CD4-positive, alpha-beta T cell treated with Interferon gamma for 1 hour (primary cell): ENCODE measurements around the gene MRPL36.
"Not testable (repeated sequence)": the region's sequence is repeated elsewhere in the genome, so short reads cannot be mapped to it uniquely, and the experiment has no call there.

Experiments used
- DNase-seq: peaks from one replicate; pipeline ENCODE4 v3.0.0-alpha.2; 2020

MRPL36 gene

DNA sequence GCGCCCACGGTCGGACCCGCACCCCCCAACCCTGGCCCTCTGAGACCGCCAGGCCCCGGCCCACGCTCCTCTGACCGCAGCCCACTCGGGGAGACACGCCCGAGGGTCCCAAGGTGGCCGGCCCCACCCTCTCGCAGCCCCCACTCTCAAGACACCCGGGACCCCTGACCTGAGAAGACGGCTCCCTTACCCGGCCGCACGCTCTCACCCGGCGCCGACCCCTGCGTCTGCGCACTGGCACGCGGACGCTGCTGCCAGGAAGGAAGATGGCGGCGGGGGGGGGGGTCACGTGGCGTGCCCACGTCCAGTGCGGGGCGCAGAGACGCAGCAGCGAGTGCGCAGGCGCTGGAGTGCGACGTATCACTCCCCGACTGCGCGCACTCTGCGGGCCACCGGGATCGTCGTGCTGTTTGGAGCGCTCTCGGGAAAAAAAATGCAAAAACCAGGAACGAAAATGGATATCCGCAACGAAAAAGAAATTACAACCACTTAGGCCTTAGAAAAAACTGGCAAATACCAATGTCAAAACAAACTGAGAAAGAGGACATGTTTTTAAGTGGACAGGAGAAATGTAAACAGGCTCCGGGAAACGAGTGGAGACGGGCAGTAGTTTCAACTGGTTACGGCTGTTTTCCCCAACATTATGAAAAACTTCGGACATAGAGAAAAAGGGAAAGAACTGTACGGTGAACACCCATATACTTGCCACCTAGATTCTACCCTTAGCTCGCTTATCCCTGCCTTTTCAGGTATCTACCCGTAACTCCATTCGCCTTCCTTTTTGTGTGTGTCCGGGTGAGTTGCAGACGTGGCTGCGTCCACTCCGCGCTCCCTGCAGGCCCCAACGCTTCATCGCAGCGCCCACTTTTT, at the start of gene MRPL36:
Gene MRPL36, minus strand, starts transcription at position 236 of the 870 bp plus-strand sequence. CDS start 902 bp downstream, outside the sequence.
- DNase-seq: peak; percentile 91

- no peak for DNase-seq
These were observed 48.0 kb upstream of the MRPL36 start for GRCh38 chr5:1847611-1848010.

DNA sequence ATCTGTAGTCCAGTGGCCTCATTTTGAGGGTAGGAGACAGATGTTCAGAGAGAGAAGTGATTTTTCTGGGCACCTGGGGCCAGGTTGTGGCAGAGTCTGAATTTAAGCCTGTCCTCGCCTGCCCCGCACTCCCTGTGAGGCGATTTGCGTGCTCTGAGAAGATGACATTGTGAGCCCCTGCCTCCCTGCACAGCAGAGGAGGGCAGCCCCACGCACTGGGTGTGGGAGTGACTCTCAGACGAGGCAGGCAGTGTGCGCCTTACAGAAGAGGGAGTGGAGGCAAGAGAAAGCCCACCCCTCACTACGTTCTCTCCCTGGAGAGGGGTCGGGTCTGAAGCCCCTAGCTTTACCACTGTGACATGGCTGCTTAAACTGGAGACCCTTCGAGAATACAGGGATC, 47.4 kb upstream of the MRPL36 start:
- DNase-seq: no peak

DNA sequence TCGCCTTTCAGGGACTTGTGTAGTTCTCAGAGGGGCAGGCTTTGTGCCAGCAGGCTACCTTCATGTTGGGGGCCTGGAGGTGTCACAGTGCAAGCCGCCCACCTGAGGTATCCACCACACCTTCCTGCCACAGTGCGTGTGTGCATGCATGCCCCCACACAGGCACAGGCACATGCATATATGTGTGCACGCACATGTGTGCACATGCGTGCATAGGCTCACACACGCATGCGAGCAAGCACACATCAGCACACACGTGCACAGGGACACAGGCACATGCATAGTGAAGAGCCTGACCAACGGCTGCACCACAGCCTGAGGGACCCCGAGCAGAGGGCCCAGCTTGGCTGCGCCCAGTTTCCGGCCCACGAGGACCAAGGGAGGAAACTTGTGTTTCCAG, 46.9 kb upstream of the MRPL36 start:
- no peak for DNase-seq

- no peak for DNase-seq
These were observed 46.1 kb upstream of the MRPL36 start for GRCh38 chr5:1845696-1846095.

- no peak for DNase-seq
These were observed 45.2 kb upstream of the MRPL36 start for GRCh38 chr5:1844708-1845436.

DNA sequence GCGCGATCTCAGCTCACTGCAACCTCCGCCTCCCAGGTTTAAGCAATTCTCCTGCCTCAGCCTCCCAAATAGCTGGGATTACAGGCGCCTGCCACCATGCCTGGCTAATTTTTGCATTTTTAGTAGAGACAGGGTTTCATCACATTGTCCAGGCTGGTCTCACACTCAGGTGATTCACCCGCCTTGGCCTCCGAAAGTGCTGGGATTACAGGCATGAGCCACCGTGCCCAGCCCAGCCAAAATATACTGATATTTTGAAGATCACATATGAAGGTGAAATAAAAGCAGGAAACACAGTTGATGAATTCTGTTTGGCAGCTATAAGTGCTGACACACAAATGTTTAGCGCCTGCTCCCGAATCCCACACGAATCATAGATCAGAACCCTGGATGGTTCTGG, 44.1 kb upstream of the MRPL36 start:
- DNase-seq: not testable (repeated sequence)

DNA sequence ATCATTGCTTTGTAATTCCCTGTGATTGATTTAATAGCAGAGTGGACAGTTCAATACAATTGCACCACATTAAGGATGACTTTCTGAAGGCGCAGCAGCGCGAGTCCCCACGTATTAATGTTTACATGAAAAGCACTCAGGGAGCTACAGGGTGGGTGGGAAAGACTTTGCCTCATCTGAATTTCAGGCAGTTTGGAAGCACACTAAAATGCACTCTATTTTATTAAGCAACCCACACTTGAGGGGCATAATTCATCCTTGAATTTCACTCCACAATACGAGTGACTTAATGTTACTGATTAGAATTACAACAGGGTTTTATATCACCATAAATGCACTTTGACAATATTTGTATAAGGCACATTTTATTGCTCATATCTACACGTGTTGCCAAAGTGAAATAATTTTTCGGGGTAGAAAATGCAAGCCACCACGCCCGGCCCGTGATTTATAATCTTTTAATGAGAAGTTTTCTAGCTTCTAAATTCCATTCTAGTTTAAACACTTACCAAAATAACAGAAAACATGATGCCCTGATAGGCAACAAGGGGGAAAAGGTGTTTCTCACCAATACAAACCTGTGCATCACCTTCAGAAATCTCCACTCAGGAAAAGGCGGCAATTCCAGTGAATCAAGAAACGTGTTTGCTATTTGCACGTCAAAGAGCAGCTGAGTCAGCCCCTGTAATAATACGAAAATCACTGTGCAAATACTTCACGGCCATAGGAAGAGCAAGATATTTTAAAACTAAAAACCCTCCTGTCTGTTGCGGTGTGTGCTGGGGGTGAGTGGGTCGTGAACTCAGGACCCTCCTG, 42.6 kb upstream of the MRPL36 start:
- DNase-seq: no peak

DNA sequence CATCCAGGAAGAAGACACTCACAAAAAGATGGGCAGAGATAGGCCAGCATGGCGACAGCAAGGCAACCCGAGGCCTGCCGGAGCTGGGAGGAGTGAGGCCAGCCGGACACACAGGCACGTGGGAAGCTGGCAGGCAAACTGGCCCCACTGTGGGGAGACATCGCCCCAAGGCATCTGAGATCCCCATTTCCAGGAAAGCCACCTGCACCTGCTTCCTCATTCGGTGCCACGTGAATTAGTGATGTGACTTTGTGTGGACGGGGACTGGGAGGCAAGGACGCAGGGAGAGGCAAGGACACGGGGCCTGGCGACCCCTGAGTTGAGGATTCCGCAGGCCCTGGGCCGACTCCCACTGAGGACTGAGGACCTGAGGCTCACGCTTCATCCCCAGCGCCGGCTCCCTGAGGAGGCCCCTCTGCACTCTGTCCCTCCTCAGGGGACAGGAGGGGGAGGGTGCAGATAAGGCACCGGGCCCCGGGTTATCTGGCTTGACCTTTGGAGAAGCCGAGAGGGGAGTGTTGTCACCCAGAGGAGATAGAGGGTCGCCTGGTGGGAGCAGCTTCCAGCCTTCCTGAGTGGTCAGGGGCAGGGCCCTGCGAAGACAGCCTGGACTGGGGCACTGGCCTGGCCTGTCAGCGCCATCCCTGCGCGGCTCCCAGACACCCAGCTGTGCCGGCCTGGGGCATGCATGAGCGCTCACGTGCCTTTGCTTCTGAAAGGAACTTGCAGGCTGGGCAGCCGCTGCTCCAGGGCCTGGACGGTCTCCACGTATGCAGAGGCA, 41.3 kb upstream of the MRPL36 start:
- no peak for DNase-seq

DNA sequence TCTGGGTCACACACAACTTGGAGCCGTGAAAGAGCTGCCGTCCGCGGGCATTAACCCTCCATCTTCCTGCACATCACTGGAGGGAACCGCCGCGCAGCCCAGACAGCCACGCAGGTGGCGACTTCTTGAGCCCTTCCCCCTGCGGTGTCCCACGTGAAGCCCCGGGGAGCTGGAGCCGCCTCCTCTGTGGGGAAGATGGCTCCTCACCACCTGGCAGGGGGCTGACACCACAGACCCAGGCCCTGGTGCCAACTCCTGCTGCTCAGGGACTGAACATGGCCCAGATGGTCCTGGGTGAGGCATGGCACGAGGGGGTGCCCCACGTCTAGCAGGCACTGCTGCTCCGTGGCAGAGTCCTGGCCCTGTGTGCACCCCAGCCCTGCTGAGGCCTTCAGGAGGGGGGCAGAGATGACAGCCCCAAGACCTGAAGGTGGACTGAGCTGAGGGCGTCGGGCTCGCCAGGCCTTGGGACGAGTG, 40.5 kb upstream of the MRPL36 start:
- DNase-seq: no peak

DNA sequence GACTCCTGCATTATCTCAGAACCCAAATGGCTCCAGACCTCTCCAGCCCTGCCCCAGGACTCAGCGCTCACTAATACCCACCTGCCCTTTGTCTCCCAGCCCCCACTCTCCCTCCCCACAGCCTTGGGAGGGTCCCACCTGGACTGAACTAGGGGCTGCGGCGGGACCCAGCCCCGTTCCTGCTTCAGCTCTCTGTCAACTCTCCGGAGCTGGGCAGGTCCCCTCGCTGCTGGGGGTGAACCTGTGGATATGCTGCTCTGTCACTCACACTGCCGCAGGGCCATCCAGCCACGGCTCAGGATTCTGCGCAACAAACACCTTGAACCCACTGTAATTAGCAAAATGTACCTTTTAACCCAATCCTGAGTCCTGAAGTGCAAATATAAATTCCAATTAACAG, 38.4 kb upstream of the MRPL36 start:
- no peak for DNase-seq

DNA sequence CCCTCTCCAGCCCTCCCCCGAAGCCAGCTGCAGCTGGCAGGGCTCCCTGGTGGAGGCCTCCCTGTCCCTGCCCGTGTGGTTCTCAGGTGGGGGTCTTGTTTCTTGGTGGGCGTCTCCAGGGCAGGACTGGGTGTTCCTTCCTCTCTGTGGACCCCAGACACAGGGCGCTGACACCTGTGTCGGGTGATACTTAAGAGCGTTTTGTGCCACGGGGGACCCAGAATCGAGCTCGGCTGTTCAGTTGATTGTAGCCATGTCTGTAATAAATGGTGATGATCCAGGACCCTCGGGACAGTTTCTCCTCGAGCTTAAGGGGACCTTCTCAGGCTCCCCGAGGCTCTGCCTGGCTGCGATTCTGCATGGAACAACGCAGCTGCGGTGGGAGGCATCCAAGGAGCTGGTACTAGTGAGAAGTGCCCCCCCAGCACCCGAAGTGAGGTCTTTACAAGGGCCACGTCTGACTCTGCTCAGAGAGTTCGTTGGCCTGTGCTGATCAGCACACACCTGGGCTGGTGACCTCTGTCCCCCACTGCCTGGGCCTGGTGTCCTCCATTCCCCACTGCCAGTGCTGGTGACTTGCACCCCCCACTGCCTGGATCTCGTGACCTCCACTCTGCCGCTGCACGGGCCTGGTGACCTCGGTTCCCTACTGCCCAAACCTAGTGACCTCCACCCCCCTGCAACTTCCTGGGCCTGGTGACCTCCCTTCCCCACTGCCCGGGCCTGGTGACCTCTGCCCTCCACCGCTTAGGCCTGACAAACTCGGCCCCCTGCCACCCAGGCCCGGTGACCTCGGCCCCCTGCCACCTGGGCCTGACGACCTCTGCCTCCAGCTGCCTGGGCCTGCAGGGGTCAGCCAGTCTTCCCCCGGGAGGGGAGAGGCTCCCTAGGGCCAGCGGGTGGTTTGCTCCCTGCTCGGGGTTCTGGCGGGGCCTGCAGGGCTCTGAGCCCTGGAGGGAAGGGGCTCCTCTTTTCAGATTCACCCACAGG, 37.5 kb upstream of the MRPL36 start:
- DNase-seq: no peak

DNA sequence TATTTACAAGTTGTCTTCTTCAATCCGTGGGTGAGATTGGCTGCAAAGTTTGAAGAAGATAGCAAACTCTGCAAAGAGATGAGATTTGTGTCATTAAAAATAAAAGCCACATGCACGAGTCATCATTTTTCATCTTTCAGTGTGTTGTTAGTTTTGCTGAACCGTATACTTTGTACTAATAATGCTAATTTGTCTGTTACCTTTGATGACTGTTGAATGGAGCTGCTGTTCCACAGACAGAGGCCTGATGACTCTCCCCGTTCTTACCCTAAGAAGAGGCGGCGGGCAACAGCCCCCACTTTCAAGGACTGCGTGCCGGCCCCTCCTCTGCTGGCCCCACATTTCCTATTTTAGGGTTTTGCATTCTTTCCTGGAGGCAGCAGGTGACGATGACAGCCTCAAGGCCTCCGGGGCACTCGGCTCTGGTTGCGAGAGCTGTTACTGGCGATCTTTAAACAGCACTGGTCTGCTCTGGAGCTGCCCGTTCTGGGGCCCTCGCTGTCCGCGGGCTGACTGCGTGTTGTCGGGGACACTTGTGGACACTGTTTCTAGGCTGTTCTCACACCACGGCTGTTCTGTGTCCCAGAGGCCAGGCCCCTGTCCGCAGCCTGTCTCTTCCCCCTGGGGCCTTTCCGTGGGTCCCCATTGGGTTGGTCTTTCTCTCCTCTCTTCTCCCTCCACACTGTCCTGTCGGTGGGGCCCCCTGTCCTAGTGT, 36.7 kb upstream of the MRPL36 start:
- no peak for DNase-seq

- no peak for DNase-seq
These were observed 35.8 kb upstream of the MRPL36 start for GRCh38 chr5:1835431-1835830.

- DNase-seq: no peak
These were observed 35.2 kb upstream of the MRPL36 start for GRCh38 chr5:1834721-1835429.

GRCh38 chr5:1834022-1834551, 34.5 kb upstream of the MRPL36 start:
- DNase-seq: no peak

- DNase-seq: no peak
These were observed 33.8 kb upstream of the MRPL36 start for GRCh38 chr5:1833264-1834021.

DNA sequence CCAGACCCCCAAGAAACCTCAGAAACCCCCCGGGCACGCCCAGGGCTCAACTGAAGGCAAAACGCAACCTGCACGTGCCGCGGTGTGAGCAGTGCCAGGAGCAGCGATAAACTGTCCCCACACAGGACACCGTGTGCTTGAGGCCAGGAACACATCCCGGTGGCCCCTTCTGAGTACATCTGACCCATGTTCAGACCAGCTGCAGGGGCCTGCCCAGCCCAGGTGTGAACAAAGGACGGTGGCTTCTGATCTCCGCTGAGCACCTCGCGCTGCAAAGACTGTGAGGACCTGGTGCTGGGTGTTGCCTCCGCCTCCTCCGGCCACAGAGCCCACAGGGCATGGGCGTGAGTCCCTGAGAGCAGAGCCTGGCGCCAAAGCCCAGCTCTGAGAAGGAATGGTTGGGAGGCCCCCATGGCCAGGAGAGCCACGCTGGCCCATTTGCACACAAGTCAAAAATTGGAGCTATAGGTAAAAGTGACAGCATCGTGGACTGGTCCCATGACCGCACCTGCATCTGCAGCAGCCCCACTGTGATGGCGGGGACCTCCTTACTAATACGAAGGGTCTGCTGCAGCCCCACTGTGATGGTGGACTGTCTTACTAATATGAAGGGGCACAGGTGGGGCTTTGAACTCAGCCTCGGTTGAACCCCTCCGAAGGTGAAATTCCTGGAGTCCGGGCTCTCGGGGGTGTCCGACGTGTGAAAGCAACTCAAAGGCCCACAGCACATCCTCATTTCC, 33.0 kb upstream of the MRPL36 start:
- DNase-seq: no peak
